B cell (primary cell): Measurements from ENCODE around the gene IL12B.
"Not testable (repeated sequence)": the region's sequence is repeated elsewhere in the genome, so short reads cannot be mapped to it uniquely, and the experiment has no call there.

Source experiments
- CTCF ChIP-seq: fragments of 200-600 bp; IDR thresholded peaks from one replicate; pipeline ENCODE4 v1.8.0; 2022; ENCODE audit warnings: antibody characterized with exemption, mild to moderate bottlenecking
- EZH2 ChIP-seq: IDR thresholded peaks from 2 replicates; pipeline ENCODE4 v1.6.1; 2012; ENCODE audit warnings: borderline replicate concordance, low read depth, mild to moderate bottlenecking, moderate library complexity, low read length; ENCODE audit not compliant: insufficient read depth, poor library complexity, severe bottlenecking

GRCh38 chr5:159350644-159351043 lies 20.4 kb upstream of the IL12B start:
- not testable (repeated sequence) for TF ChIP-seq CTCF, EZH2
